Measurements from ENCODE around the gene L3MBTL3. TPM values are rescaled to one million over a fixed set of nuclear protein-coding genes. Genes with fewer than 3 reads are reported as not detected.

L3MBTL3 gene
- total and polyA plus RNA-seq, 4 experiments from 2014 or later, result 2.6 to 44.1 (median 24.3) TPM

GRCh38 chr6:130099119-130099518 lies 80.7 kb downstream of the L3MBTL3 start:
- Histone ChIP-seq H3K36me3 (ENCODE audit: insufficient read depth, low read length) (peaks cover 32% of the 10 kb centered on the region), H3K4me1 (ENCODE audit: insufficient read depth, low read length) (no peaks in the 10 kb centered on the region), H3K9me3 (ENCODE audit: control insufficient read depth in 1 of 2, low read length in 2 of 2) (no peaks in the 10 kb centered on the region), H3K4me3 (ENCODE audit: low read length in 2 of 2) (no peak overlapping the region), H3K27ac (ENCODE audit: low read depth, low read length) (no peak overlapping the region), H3K27me3 (ENCODE audit: insufficient read depth, low read length) (no peaks in the 10 kb centered on the region)
- Mint-ChIP-seq H3K27me3 (no peaks in the 10 kb centered on the region), H3K4me1 (peaks cover 0 to 21% (median 1%) of the 10 kb centered on the region in 4 donors), H3K36me3 (peaks cover 60 to 71% of the 10 kb centered on the region in 2 donors), H3K27ac (peak overlapping the region in 1 of 7 donors; percentile 4), H3K9me3 (no peaks in the 10 kb centered on the region), H3K4me3 (no peak overlapping the region)
- POLR2A ChIA-PET (ENCODE audit: partially characterized antibody), result no interaction called here
- DNase-seq, result no peak
- CTCF ChIA-PET (ENCODE audit: partially characterized antibody), result no interaction called here
- intact Hi-C loops (cut with micrococcal nuclease), result no loop called here

GRCh38 chr6:130105996-130106704 lies 87.8 kb downstream of the L3MBTL3 start:
- H3K4me1 ChIP-seq (ENCODE audit: insufficient read depth, low read length), result no peaks in the 10 kb centered on the region
- no peaks in the 10 kb centered on the region for H3K9me3 ChIP-seq (ENCODE audit: control insufficient read depth in 1 of 2, low read length in 2 of 2)
- no peak for DNase-seq
- intact Hi-C loops (cut with micrococcal nuclease), result no loop called here
- CTCF ChIA-PET (ENCODE audit: partially characterized antibody), result no interaction called here
- H3K27ac ChIP-seq (ENCODE audit: low read depth, low read length), result no peak overlapping the region
- H3K4me3 Mint-ChIP-seq, result no peak overlapping the region
- H3K27me3 Mint-ChIP-seq, result no peaks in the 10 kb centered on the region
- H3K36me3 ChIP-seq (ENCODE audit: insufficient read depth, low read length), result peaks cover 11% of the 10 kb centered on the region
- peaks cover 0 to 4% (median 0%) of the 10 kb centered on the region in 8 donors for H3K9me3 Mint-ChIP-seq
- H3K27me3 ChIP-seq (ENCODE audit: insufficient read depth, low read length), result no peaks in the 10 kb centered on the region
- POLR2A ChIA-PET (ENCODE audit: partially characterized antibody), result no interaction called here
- H3K4me1 Mint-ChIP-seq, result peaks cover 4 to 20% (median 11%) of the 10 kb centered on the region in 4 donors
- peak overlapping the region in 1 of 7 donors; percentile 0 for H3K27ac Mint-ChIP-seq
- peaks cover 55 to 78% of the 10 kb centered on the region in 2 donors for H3K36me3 Mint-ChIP-seq
- H3K4me3 ChIP-seq (ENCODE audit: low read length in 2 of 2), result no peak overlapping the region

GRCh38 chr6:130107710-130108109 lies 89.3 kb downstream of the L3MBTL3 start:
- H3K4me3 Mint-ChIP-seq, result no peak overlapping the region
- ChIA-PET POLR2A (ENCODE audit: partially characterized antibody) (no interaction called here), CTCF (ENCODE audit: partially characterized antibody) (interaction anchor here (1.0 kb wide), 2 partner anchors 19 to 76 kb away, joined by 3 to 4 read pairs; no protein-coding TSS in a partner anchor)
- peaks cover 13% of the 10 kb centered on the region for H3K36me3 ChIP-seq (ENCODE audit: insufficient read depth, low read length)
- peaks cover 0 to 4% (median 0%) of the 10 kb centered on the region in 8 donors for H3K9me3 Mint-ChIP-seq
- no peak overlapping the region for H3K4me3 ChIP-seq (ENCODE audit: low read length in 2 of 2)
- no peaks in the 10 kb centered on the region for H3K4me1 ChIP-seq (ENCODE audit: insufficient read depth, low read length)
- H3K27me3 ChIP-seq (ENCODE audit: insufficient read depth, low read length), result no peaks in the 10 kb centered on the region
- intact Hi-C loops (cut with micrococcal nuclease), result no loop called here
- H3K9me3 ChIP-seq (ENCODE audit: control insufficient read depth in 1 of 2, low read length in 2 of 2), result no peaks in the 10 kb centered on the region
- H3K27me3 Mint-ChIP-seq, result no peaks in the 10 kb centered on the region
- H3K4me1 Mint-ChIP-seq, result peaks cover 2 to 17% (median 14%) of the 10 kb centered on the region in 4 donors
- peaks cover 56 to 77% of the 10 kb centered on the region in 2 donors for H3K36me3 Mint-ChIP-seq
- peak overlapping the region in 2 of 7 donors; percentile 35 to 43 for H3K27ac Mint-ChIP-seq
- H3K27ac ChIP-seq (ENCODE audit: low read depth, low read length), result no peak overlapping the region
- DNase-seq, result no peak

GRCh38 chr6:130111031-130111430 lies 92.7 kb downstream of the L3MBTL3 start:
- Mint-ChIP-seq H3K27ac (peak overlapping the region in 2 of 7 donors; percentile 29 to 37), H3K9me3 (peaks cover 0 to 4% (median 0%) of the 10 kb centered on the region in 8 donors), H3K27me3 (no peaks in the 10 kb centered on the region), H3K4me3 (no peak overlapping the region), H3K4me1 (peaks cover 2 to 16% (median 14%) of the 10 kb centered on the region in 4 donors), H3K36me3 (peaks cover 73 to 74% of the 10 kb centered on the region in 2 donors)
- intact Hi-C loops (cut with micrococcal nuclease), result no loop called here
- Histone ChIP-seq H3K27ac (ENCODE audit: low read depth, low read length) (no peak overlapping the region), H3K4me3 (ENCODE audit: low read length in 2 of 2) (no peak overlapping the region), H3K27me3 (ENCODE audit: insufficient read depth, low read length) (no peaks in the 10 kb centered on the region), H3K36me3 (ENCODE audit: insufficient read depth, low read length) (peaks cover 5% of the 10 kb centered on the region), H3K9me3 (ENCODE audit: control insufficient read depth in 1 of 2, low read length in 2 of 2) (no peaks in the 10 kb centered on the region), H3K4me1 (ENCODE audit: insufficient read depth, low read length) (no peaks in the 10 kb centered on the region)
- POLR2A ChIA-PET (ENCODE audit: partially characterized antibody), result no interaction called here
- CTCF ChIA-PET (ENCODE audit: partially characterized antibody), result no interaction called here
- no peak for DNase-seq

GRCh38 chr6:130113201-130113710 lies 94.9 kb downstream of the L3MBTL3 start:
- Histone ChIP-seq H3K4me3 (ENCODE audit: low read length in 2 of 2) (no peak overlapping the region), H3K36me3 (ENCODE audit: insufficient read depth, low read length) (peaks cover 5% of the 10 kb centered on the region), H3K4me1 (ENCODE audit: insufficient read depth, low read length) (no peaks in the 10 kb centered on the region), H3K9me3 (ENCODE audit: control insufficient read depth in 1 of 2, low read length in 2 of 2) (no peaks in the 10 kb centered on the region), H3K27ac (ENCODE audit: low read depth, low read length) (no peak overlapping the region), H3K27me3 (ENCODE audit: insufficient read depth, low read length) (no peaks in the 10 kb centered on the region)
- POLR2A ChIA-PET (ENCODE audit: partially characterized antibody), result interaction anchor here (1.0 kb wide), 1 partner anchor 19 kb away, joined by 4 read pairs; no protein-coding TSS in a partner anchor
- Mint-ChIP-seq H3K9me3 (peaks cover 0 to 4% (median 0%) of the 10 kb centered on the region in 8 donors), H3K27ac (peak overlapping the region in 2 of 7 donors; percentile 8 to 59), H3K4me3 (no peak overlapping the region), H3K4me1 (peaks cover 3 to 21% (median 10%) of the 10 kb centered on the region in 4 donors), H3K27me3 (no peaks in the 10 kb centered on the region), H3K36me3 (peaks cover 62 to 66% of the 10 kb centered on the region in 2 donors)
- intact Hi-C loops (cut with micrococcal nuclease), result no loop called here
- CTCF ChIA-PET (ENCODE audit: partially characterized antibody), result no interaction called here
- DNase-seq, result no peak

- H3K36me3 Mint-ChIP-seq, result peaks cover 53 to 62% of the 10 kb centered on the region in 2 donors
- DNase-seq, result no peak
- intact Hi-C loops (cut with micrococcal nuclease), result no loop called here
- peaks cover 1 to 18% (median 6%) of the 10 kb centered on the region in 4 donors for H3K4me1 Mint-ChIP-seq
- ChIA-PET POLR2A (ENCODE audit: partially characterized antibody) (interaction anchor here (1.7 kb wide), 1 partner anchor 17 kb away, joined by 6 read pairs; no protein-coding TSS in a partner anchor), CTCF (ENCODE audit: partially characterized antibody) (interaction anchor here (0.8 to 1.7 kb wide), 2 partner anchors 108 to 167 kb away, joined by 3 to 4 read pairs; partner anchors contain the start of gene SAMD3)
- no peaks in the 10 kb centered on the region for H3K27me3 ChIP-seq (ENCODE audit: insufficient read depth, low read length)
- H3K4me3 Mint-ChIP-seq, result no peak overlapping the region
- H3K36me3 ChIP-seq (ENCODE audit: insufficient read depth, low read length), result peaks cover 5% of the 10 kb centered on the region
- no peaks in the 10 kb centered on the region for H3K9me3 ChIP-seq (ENCODE audit: control insufficient read depth in 1 of 2, low read length in 2 of 2)
- H3K27ac ChIP-seq (ENCODE audit: low read depth, low read length), result no peak overlapping the region
- H3K9me3 Mint-ChIP-seq, result peaks cover 0 to 2% (median 0%) of the 10 kb centered on the region in 8 donors
- no peaks in the 10 kb centered on the region for H3K27me3 Mint-ChIP-seq
- H3K4me1 ChIP-seq (ENCODE audit: insufficient read depth, low read length), result no peaks in the 10 kb centered on the region
- H3K27ac Mint-ChIP-seq, result peak overlapping the region in 1 of 7 donors; percentile 10
- no peak overlapping the region for H3K4me3 ChIP-seq (ENCODE audit: low read length in 2 of 2)
Observed at GRCh38 chr6:130115036-130115435, 96.7 kb downstream of the L3MBTL3 start.

- POLR2A ChIA-PET (ENCODE audit: partially characterized antibody), result interaction anchor here (0.8 to 1.7 kb wide), 2 partner anchors 16 to 107 kb away, joined by 3 to 6 read pairs; no protein-coding TSS in a partner anchor
- H3K27me3 ChIP-seq (ENCODE audit: insufficient read depth, low read length), result no peaks in the 10 kb centered on the region
- Mint-ChIP-seq H3K36me3 (peaks cover 49 to 59% of the 10 kb centered on the region in 2 donors), H3K4me3 (no peak overlapping the region), H3K27me3 (no peaks in the 10 kb centered on the region), H3K27ac (peak overlapping the region in 1 of 7 donors; percentile 31), H3K9me3 (no peaks in the 10 kb centered on the region), H3K4me1 (peaks cover 6 to 22% (median 13%) of the 10 kb centered on the region in 4 donors)
- DNase-seq, result no peak
- H3K9me3 ChIP-seq (ENCODE audit: control insufficient read depth in 1 of 2, low read length in 2 of 2), result no peaks in the 10 kb centered on the region
- no peak overlapping the region for H3K4me3 ChIP-seq (ENCODE audit: low read length in 2 of 2)
- peaks cover 6% of the 10 kb centered on the region for H3K4me1 ChIP-seq (ENCODE audit: insufficient read depth, low read length)
- H3K27ac ChIP-seq (ENCODE audit: low read depth, low read length), result no peak overlapping the region
- peaks cover 1% of the 10 kb centered on the region for H3K36me3 ChIP-seq (ENCODE audit: insufficient read depth, low read length)
- intact Hi-C loops (cut with micrococcal nuclease), result no loop called here
- CTCF ChIA-PET (ENCODE audit: partially characterized antibody), result interaction anchor here (1.7 kb wide), 1 partner anchor 166 kb away, joined by 4 read pairs; no protein-coding TSS in a partner anchor
Observed at GRCh38 chr6:130116273-130116672, 97.9 kb downstream of the L3MBTL3 start.
